Thyroid gland (tissue), 4 donors: ENCODE measurements around the gene FHIT.

Experiments
- CTCF ChIP-seq, 6 experiments: fragments of 200-600 bp in 3 of 6; fragments of 450-650 bp in 3 of 6; sonication (generic) in 3 of 6; IDR thresholded peaks; one replicate each; pipeline ENCODE4 v1.5.1; 2016 to 2019; ENCODE audit warnings: antibody characterized with exemption in 6 of 6, mild to moderate bottlenecking in 2 of 6, inconsistent platforms in 1 of 6, moderate library complexity in 1 of 6
- POLR2A ChIP-seq, 2 donors: fragments of 450-650 bp; IDR thresholded peaks; one replicate each; pipeline ENCODE4 v1.6.1; 2017; ENCODE audit warnings: antibody characterized with exemption in 2 of 2, mild to moderate bottlenecking in 2 of 2, moderate library complexity in 1 of 2

DNA sequence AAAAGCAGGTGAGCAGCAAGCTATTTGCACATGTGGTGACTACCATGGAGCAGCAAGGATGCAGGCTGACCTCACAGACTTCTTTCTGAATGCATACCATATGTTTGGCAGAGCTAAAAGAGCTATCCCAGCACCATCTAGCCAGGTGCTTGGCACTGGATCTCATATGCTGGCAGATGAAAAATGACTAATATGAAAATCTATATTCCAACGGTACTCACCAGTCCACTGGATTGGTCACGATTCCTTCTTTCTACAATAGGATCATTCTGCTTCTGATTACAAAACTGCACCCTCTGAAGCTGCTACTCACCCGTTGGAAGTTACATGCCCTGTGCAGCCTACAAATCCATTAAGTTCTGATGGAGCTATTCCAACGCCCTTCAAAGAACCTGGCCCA, 1487.1 kb downstream of the FHIT start:
- no peak for TF ChIP-seq CTCF (IDR thresholded peaks at IDR 0.05)
- no peak for TF ChIP-seq POLR2A (IDR thresholded peaks at IDR 0.05)
